ENCODE measurements around the gene EPB41L5.

- TF ChIP-seq POLR2AphosphoS5 (IDR thresholded peaks at IDR 0.05) (no peak), POLR2A (IDR thresholded peaks at IDR 0.05) (no peak), CTCF (IDR thresholded peaks at IDR 0.05 in 8 of 11, conservative IDR thresholded peaks at IDR 0.05 in 3 of 11) (no peak)
Observed at GRCh38 chr2:120161190-120161589, 148.3 kb downstream of the EPB41L5 start.

Data from spleen (tissue), 7 donors.